Subcutaneous adipose tissue (tissue), 4 donors: ENCODE measurements around the gene PIGB. TPM values are rescaled to one million over a fixed set of nuclear protein-coding genes. Genes with fewer than 3 reads are reported as not detected.

ENCODE experiments used
- CTCF ChIP-seq: fragments of 450-650 bp; IDR thresholded peaks from one replicate; pipeline ENCODE4 v1.5.1; 2016; ENCODE audit warnings: low read depth, mild to moderate bottlenecking, control low read depth, antibody characterized with exemption, moderate library complexity
- total RNA-seq, 4 donors: library from RNA; depleted of rRNA; stranded (reverse); fragments of >200 nt; gene quantifications; one replicate each; pipeline ENCODE4 v1.1.0, GENCODE V29; 2016

PIGB gene
- 10 to 100 TPM; 11.5 to 14.7 (median 12.8) TPM for total RNA-seq

- TF ChIP-seq CTCF: no peak
These were observed at the start of gene PIGB, which contains the start of gene PIGBOS1 for GRCh38 chr15:55318588-55319494. Gene PIGB (plus strand): TSS chr15:55319222. CDS start chr15:55319251, 29 bp downstream. Gene PIGBOS1 (minus strand): TSS chr15:55319123. CDS start chr15:55317792, 1,331 bp downstream.

GRCh38 chr15:55270291-55270690 lies 48.7 kb upstream of the PIGB start:
- TF ChIP-seq CTCF: no peak

- TF ChIP-seq CTCF: no peak
These were observed 42.7 kb upstream of the PIGB start for GRCh38 chr15:55276324-55276723.

- TF ChIP-seq CTCF: no peak
These were observed 41.9 kb upstream of the PIGB start for GRCh38 chr15:55277116-55277564.

GRCh38 chr15:55277715-55278114 lies 41.3 kb upstream of the PIGB start:
- no peak for TF ChIP-seq CTCF

- TF ChIP-seq CTCF: no peak
These were observed 39.8 kb upstream of the PIGB start for GRCh38 chr15:55279100-55279745.

GRCh38 chr15:55279746-55280351 lies 39.2 kb upstream of the PIGB start:
- no peak for TF ChIP-seq CTCF
